Activated CD8-positive, alpha-beta memory T cell treated with anti-CD3 and anti-CD28 coated beads, Interleukin-2, amount 50 U/mL, for 48 hours (primary cell): ENCODE measurements around the gene SKAP1.
"Not testable (repeated sequence)": the region's sequence is repeated elsewhere in the genome, so short reads cannot be mapped to it uniquely, and the experiment has no call there.

Experiments used
- DNase-seq: peaks from one replicate; pipeline ENCODE4 v3.0.0-alpha.2; 2020

The SKAP1 gene

GRCh38 chr17:48313096-48313755, 116.8 kb downstream of the SKAP1 start:
- DNase-seq, result no peak

- no peak for DNase-seq
Observed at GRCh38 chr17:48311324-48311723, 118.7 kb downstream of the SKAP1 start.

- no peak for DNase-seq
Observed at GRCh38 chr17:48310748-48311213, 119.2 kb downstream of the SKAP1 start.

GRCh38 chr17:48308581-48308980, 121.4 kb downstream of the SKAP1 start:
- DNase-seq, result no peak

GRCh38 chr17:48307814-48308411, 122.1 kb downstream of the SKAP1 start:
- DNase-seq, result peak; percentile 57

GRCh38 chr17:48307255-48307654, 122.8 kb downstream of the SKAP1 start:
- no peak for DNase-seq

- no peak for DNase-seq
Observed at GRCh38 chr17:48301002-48301401, 129.0 kb downstream of the SKAP1 start.

- no peak for DNase-seq
Observed at GRCh38 chr17:48299760-48300159, 130.3 kb downstream of the SKAP1 start.

GRCh38 chr17:48297825-48298224, 132.2 kb downstream of the SKAP1 start:
- no peak for DNase-seq

GRCh38 chr17:48296453-48296852, 133.6 kb downstream of the SKAP1 start:
- no peak for DNase-seq

- no peak for DNase-seq
Observed at GRCh38 chr17:48295362-48296288, 134.4 kb downstream of the SKAP1 start.

GRCh38 chr17:48294806-48295361, 135.1 kb downstream of the SKAP1 start:
- no peak for DNase-seq

- no peak for DNase-seq
Observed at GRCh38 chr17:48294020-48294805, 135.8 kb downstream of the SKAP1 start.

- DNase-seq, result no peak
Observed at GRCh38 chr17:48293319-48294019, 136.5 kb downstream of the SKAP1 start.

- DNase-seq, result no peak
Observed at GRCh38 chr17:48290378-48290777, 139.6 kb downstream of the SKAP1 start.

GRCh38 chr17:48286917-48287316, 143.1 kb downstream of the SKAP1 start:
- not testable (repeated sequence) for DNase-seq

- DNase-seq, result no peak
Observed at GRCh38 chr17:48285614-48286013, 144.4 kb downstream of the SKAP1 start.

GRCh38 chr17:48283907-48284306, 146.1 kb downstream of the SKAP1 start:
- DNase-seq, result no peak

- DNase-seq, result no peak
Observed at GRCh38 chr17:48283411-48283810, 146.6 kb downstream of the SKAP1 start.

GRCh38 chr17:48282303-48282702, 147.7 kb downstream of the SKAP1 start:
- no peak for DNase-seq

- no peak for DNase-seq
Observed at GRCh38 chr17:48278760-48279491, 151.1 kb downstream of the SKAP1 start.
